Kidney epithelial cell (primary cell): Measurements from ENCODE around the gene SHPK. TPM values are rescaled to one million over a fixed set of nuclear protein-coding genes. Genes with fewer than 3 reads are reported as not detected.
"Not testable (repeated sequence)": the region's sequence is repeated elsewhere in the genome, so short reads cannot be mapped to it uniquely, and the experiment has no call there.

ENCODE experiments used
- DNase-seq: peaks from one replicate; pipeline ENCODE4 v3.0.0-alpha.2; 2010; ENCODE audit warnings: low read depth
- H3K27me3 ChIP-seq: 2 replicates; pipeline ENCODE4 v1.6.0; 2011; ENCODE audit warnings: low read length; ENCODE audit not compliant: control insufficient read depth, insufficient read depth
- H3K36me3 ChIP-seq: 2 replicates; pipeline ENCODE4 v1.5.1; 2011; ENCODE audit warnings: low read length; ENCODE audit not compliant: control insufficient read depth, insufficient read depth
- H3K4me3 ChIP-seq: 2 replicates; pipeline ENCODE4 v1.5.1; 2011; ENCODE audit warnings: low read depth, mild to moderate bottlenecking, control low read depth, low read length
- total RNA-seq: library from RNA; depleted of rRNA; stranded (reverse); fragments of >200 nt; gene quantifications from 2 replicates; pipeline ENCODE4 v1.2.3, GENCODE V29; 2015
- TF ChIP-seq, protein P1 (sequence below): IDR thresholded peaks from 2 replicates; pipeline ENCODE4 v1.5.1; 2011; ENCODE audit warnings: mild to moderate bottlenecking, moderate library complexity, low read length, control low read depth, inconsistent platforms; ENCODE audit not compliant: insufficient read depth, poor library complexity, severe bottlenecking

The SHPK gene
- total RNA-seq, 1 donor from 2014 or later: 17.5 TPM

DNA sequence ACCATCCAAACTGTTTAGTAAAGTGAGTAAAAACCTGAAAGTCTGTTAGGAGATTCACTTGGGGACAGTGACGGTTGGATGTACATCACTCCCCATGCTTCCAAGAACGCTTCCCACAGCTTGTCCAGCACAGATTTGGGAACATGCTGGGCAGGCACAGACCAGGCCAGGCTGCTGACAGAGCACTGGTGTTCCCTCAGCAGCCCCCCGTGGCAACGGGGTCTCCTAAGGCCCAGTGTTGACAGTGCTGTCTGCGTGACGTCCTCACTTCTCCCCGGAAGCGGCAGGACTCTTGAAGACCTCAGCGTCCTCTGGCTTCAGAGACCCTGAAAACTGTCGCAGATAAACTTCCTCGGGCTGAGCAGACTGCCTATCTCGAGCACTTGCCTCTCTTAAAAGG is 69.5 kb downstream of the SHPK start:
- H3K36me3 ChIP-seq: no peaks in the 10 kb centered on the region
- H3K4me3 ChIP-seq: no peak overlapping the region
- DNase-seq: no peak
- no peaks in the 10 kb centered on the region for H3K27me3 ChIP-seq
- TF ChIP-seq, protein P1, sequence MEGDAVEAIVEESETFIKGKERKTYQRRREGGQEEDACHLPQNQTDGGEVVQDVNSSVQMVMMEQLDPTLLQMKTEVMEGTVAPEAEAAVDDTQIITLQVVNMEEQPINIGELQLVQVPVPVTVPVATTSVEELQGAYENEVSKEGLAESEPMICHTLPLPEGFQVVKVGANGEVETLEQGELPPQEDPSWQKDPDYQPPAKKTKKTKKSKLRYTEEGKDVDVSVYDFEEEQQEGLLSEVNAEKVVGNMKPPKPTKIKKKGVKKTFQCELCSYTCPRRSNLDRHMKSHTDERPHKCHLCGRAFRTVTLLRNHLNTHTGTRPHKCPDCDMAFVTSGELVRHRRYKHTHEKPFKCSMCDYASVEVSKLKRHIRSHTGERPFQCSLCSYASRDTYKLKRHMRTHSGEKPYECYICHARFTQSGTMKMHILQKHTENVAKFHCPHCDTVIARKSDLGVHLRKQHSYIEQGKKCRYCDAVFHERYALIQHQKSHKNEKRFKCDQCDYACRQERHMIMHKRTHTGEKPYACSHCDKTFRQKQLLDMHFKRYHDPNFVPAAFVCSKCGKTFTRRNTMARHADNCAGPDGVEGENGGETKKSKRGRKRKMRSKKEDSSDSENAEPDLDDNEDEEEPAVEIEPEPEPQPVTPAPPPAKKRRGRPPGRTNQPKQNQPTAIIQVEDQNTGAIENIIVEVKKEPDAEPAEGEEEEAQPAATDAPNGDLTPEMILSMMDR: no peak

DNA sequence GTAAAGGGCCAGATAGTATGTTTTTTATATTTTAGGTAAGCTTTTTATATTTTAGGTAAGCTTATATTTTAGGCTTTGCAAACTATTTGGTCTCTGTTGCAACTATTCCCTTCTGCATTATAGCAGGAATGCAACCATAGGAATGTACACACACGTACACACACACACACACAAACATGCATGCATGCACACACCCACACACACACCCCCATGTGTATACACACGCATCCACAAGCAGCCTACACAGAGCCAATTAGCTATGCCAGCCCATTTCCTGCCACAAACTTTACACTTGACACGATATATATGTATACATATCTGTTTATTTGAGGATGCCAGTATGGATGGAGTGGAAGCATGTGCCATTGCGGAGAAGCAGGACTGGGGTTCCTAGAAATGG is 70.9 kb downstream of the SHPK start:
- Histone ChIP-seq H3K36me3 (no peaks in the 10 kb centered on the region), H3K4me3 (no peak overlapping the region), H3K27me3 (no peaks in the 10 kb centered on the region)
- DNase-seq: no peak
- TF ChIP-seq, protein P1: no peak

DNA sequence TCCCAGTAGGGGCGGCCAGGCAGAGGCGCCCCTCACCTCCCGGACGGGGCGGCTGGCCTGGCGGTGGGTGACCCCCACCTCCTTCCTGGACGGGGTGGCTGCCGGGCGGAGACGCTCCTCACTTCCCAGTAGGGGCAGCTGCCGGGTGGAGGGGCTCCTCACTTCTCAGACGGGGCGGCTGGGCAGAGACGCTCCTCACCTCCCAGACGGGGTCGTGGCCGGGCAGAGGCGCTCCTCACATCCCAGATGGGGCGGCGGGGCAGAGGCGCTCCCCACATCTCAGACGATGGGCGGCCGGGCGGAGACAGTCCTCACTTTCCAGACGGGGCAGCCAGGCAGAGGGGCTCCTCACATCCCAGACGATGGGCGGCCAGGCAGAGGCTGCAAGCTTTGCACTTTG is 71.8 kb downstream of the SHPK start:
- H3K27me3 ChIP-seq, H3K4me3 ChIP-seq, DNase-seq, H3K36me3 ChIP-seq: not testable (repeated sequence)

DNA sequence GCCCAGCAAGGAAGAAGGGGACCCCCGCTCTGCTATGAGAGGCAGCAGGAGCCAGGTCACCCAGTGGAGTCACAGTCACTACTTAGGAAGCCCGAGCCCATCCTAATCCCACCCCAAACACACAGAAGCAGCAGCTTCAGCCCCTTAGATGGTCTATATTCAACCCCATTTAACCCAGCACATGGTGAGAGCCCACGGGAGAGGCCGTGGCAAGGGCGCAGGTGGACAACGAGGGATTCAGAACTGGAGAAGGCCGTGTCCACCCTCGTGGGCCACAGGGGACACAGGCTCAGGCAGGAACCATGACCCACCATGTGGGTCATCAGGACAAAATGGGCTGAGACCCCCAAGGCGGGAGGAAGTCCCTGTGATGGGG is 76.8 kb downstream of the SHPK start:
- no peaks in the 10 kb centered on the region for H3K27me3 ChIP-seq
- TF ChIP-seq, protein P1: no peak
- H3K4me3 ChIP-seq: no peak overlapping the region
- H3K36me3 ChIP-seq: no peaks in the 10 kb centered on the region
- DNase-seq: no peak

DNA sequence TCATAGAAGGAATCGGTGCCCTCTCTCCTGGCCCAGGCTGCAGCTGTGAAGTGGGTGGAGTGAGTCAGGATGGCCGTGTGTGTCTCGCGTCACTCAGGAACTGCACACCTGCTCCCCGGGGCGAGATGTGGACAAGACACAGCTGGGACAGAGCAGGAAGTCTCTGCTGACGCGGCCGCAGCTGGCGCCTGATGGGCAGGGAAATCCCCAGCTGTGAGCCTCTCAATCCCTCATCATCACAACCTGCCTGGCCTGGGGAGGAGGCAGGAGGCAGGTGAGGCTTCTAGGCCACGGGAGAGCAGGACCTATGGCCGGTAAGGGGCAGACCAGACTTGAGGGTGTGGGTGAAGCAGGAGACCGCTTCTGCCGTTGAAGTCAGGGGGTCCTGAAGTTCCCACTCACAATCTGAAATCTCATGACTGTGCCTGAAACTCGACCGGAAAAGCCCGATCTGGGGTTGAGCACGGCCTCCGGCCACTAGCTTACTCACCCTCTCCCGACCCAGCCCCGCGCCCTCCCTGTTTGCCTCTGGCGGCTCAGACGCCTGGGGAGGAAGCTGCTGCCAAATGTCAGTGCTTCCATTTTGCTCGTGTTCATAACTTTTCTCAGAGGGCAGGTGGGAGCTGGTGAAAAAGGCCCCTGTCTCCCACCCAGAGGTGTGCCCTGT is 77.3 kb downstream of the SHPK start:
- DNase-seq: peak; percentile 63
- H3K4me3 ChIP-seq: no peak overlapping the region

More for the DNA sequence above, 77.3 kb downstream of the SHPK start:
- Histone ChIP-seq H3K27me3 (no peaks in the 10 kb centered on the region), H3K36me3 (no peaks in the 10 kb centered on the region)
- TF ChIP-seq, protein P1: no peak

Other genes starting within 250 kb of the SHPK start
- 1.0 and 3.3 TPM in 2 replicates for gene OR3A2, start 249.9 kb downstream of the SHPK start, total RNA-seq
- gene OR1E1, start 237.8 kb downstream of the SHPK start, total RNA-seq: not detected in 2 replicates
- not detected in 2 replicates for gene OR3A3, start 224.9 kb downstream of the SHPK start, total RNA-seq
- gene OR1E2, start 202.4 kb downstream of the SHPK start, total RNA-seq: not detected in 2 replicates
- gene SPATA22, start 164.4 kb downstream of the SHPK start, total RNA-seq: not detected in 2 replicates
- not detected in 2 replicates for gene ASPA, start 160.3 kb downstream of the SHPK start, total RNA-seq
- gene TRPV3, start 78.4 kb downstream of the SHPK start, total RNA-seq: 2.1 and 2.9 TPM in 2 replicates
- 2.0 and 2.2 TPM in 2 replicates for gene TRPV1, start 26.8 kb downstream of the SHPK start, total RNA-seq
- gene CTNS, start 510 bp upstream of the SHPK start, total RNA-seq: 49.4 and 55.4 TPM in 2 replicates
- gene TAX1BP3, start 32.3 kb upstream of the SHPK start, total RNA-seq: 398 and 497 TPM in 2 replicates
- gene EMC6, start 32.6 kb upstream of the SHPK start, total RNA-seq: 24.9 and 30.0 TPM in 2 replicates
- gene P2RX5, start 59.9 kb upstream of the SHPK start, total RNA-seq: 6.0 and 8.4 TPM in 2 replicates
- 3.0 and 3.6 TPM in 2 replicates for gene HASPIN, start 87.7 kb upstream of the SHPK start, total RNA-seq
- gene ITGAE, start 164.9 kb upstream of the SHPK start, total RNA-seq: 24.7 and 29.7 TPM in 2 replicates
- gene NCBP3, start 210.0 kb upstream of the SHPK start, total RNA-seq: 26.1 and 29.1 TPM in 2 replicates